ENCODE measurements around the gene CAMK2A.

CAMK2A gene

GRCh38 chr5:150299571-150300327, 10.2 kb upstream of the CAMK2A start:
- DNase-seq (ENCODE audit: low spot score), result no peak

GRCh38 chr5:150298701-150299451, 9.3 kb upstream of the CAMK2A start:
- DNase-seq (ENCODE audit: low spot score), result peak; percentile 78

GRCh38 chr5:150297934-150298595, 8.5 kb upstream of the CAMK2A start:
- no peak for DNase-seq (ENCODE audit: low spot score)

- DNase-seq (ENCODE audit: low spot score), result no peak
Measured at GRCh38 chr5:150297236-150297890, 7.8 kb upstream of the CAMK2A start.

GRCh38 chr5:150296496-150296895, 6.9 kb upstream of the CAMK2A start:
- no peak for DNase-seq (ENCODE audit: low spot score)

GRCh38 chr5:150295741-150296486, 6.3 kb upstream of the CAMK2A start:
- no peak for DNase-seq (ENCODE audit: low spot score)

GRCh38 chr5:150295172-150295634, 5.6 kb upstream of the CAMK2A start:
- no peak for DNase-seq (ENCODE audit: low spot score)

- no peak for DNase-seq (ENCODE audit: low spot score)
Measured at GRCh38 chr5:150294551-150295071, 5.0 kb upstream of the CAMK2A start.

GRCh38 chr5:150293091-150293941, 3.7 kb upstream of the CAMK2A start:
- no peak for DNase-seq (ENCODE audit: low spot score)

- no peak for DNase-seq (ENCODE audit: low spot score)
Measured at GRCh38 chr5:150291388-150292385, 2.1 kb upstream of the CAMK2A start.

GRCh38 chr5:150288791-150289190, 782 bp downstream of the CAMK2A start:
- DNase-seq (ENCODE audit: low spot score), result no peak

- no peak for DNase-seq (ENCODE audit: low spot score)
Measured at GRCh38 chr5:150288361-150288760, 1.2 kb downstream of the CAMK2A start.

GRCh38 chr5:150286820-150287219, 2.8 kb downstream of the CAMK2A start:
- no peak for DNase-seq (ENCODE audit: low spot score)

- no peak for DNase-seq (ENCODE audit: low spot score)
Measured at GRCh38 chr5:150285114-150285513, 4.5 kb downstream of the CAMK2A start.

- DNase-seq (ENCODE audit: low spot score), result no peak
Measured at GRCh38 chr5:150284311-150284710, 5.3 kb downstream of the CAMK2A start.

- no peak for DNase-seq (ENCODE audit: low spot score)
Measured at GRCh38 chr5:150283904-150284303, 5.7 kb downstream of the CAMK2A start.

GRCh38 chr5:150281987-150282386, 7.6 kb downstream of the CAMK2A start:
- no peak for DNase-seq (ENCODE audit: low spot score)

- no peak for DNase-seq (ENCODE audit: low spot score)
Measured at GRCh38 chr5:150279330-150280020, 10.1 kb downstream of the CAMK2A start.
